NCI-H69 (cell line): Measurements from ENCODE around the gene TMED6.
A peak's percentile ranks its signal among the peaks of the same experiment; 100 is the strongest.

Source experiments
- DNase-seq: peaks from one replicate; lab custom pipeline; 2025; lab: John Stamatoyannopoulos, UW

Gene TMED6

DNA sequence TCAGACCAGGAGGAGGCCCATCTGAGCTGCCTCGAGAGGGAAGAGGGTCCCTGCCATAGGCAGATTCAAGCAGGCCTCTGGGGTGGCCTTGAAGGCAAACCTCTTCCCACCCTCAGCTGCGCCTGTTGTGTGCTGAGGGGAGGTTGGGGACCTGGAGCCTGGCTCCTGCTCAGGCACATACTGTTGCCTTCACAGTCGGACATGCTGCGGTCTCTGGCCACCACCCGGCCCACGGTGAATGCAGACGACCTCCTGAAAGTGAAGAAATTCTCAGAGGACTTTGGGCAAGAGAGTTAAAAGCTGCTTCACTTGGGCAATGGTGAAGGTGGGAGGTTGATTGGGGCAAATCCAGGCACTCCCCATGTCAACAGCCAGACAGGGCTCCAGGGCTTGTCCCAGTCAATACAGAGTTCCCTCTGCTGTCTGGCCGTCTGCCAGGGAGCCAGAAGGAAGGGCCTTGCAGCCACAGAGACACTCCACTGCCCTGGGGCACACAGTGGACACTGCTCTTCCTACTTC lies 27.5 kb downstream of the TMED6 start:
- DNase-seq, result peak; percentile 46

DNA sequence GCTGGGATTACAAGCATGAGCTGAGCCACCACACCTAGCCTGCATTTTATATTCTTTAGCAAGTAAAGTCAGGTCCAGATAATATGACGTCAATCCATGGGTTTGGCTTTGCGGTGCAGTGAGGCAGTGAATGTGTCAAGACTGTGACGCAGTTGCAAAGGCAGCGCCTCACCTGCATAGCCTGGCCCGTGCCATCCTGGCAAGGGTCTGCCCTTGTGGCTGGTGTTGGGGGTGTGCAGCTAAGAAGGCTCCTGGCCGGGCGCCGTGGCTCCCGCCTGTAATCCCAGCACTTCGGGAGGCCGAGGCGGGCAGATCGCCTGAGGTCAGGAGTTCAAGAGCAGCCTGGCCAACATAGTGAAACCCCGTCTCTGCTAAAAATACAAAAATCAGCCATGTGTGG lies 28.2 kb downstream of the TMED6 start:
- no peak for DNase-seq

DNA sequence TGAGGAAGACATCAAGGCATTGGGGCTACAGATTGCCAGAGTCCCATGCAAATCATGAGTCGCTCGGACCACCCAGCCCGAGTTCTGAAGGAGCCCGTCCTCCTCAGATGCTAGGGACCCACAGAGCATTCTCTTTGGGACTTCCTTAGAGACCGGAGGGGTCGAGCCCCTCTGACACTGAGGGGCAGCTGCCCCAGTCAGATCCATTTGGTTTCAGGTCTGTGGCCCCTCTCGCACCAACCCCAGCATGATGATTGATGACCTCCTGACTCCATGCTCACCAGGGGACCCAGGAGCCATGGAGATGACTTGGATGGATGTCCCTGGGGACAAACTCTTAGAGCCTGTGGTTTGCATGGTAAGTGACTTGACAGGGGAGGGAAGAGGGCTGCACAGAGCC lies 29.2 kb downstream of the TMED6 start:
- no peak for DNase-seq

DNA sequence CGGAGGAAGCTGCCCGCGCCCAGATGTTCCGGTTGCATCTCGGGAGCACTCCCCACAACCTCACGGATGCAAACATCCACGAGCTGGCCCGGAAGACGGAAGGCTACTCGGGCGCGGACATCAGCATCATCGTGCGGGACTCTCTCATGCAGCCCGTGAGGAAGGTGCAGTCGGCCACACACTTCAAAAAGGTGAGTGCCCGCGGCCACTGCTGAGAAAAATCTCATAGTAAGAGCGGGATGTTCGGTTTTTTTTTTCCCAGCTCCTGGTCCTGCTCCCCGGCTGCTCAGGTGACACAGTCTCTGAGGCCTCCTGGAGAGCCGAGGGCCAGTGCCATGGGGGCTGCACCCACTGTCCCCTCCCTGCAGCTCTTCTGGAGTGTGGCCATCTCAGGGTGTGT lies 30.5 kb downstream of the TMED6 start:
- DNase-seq, result no peak

DNA sequence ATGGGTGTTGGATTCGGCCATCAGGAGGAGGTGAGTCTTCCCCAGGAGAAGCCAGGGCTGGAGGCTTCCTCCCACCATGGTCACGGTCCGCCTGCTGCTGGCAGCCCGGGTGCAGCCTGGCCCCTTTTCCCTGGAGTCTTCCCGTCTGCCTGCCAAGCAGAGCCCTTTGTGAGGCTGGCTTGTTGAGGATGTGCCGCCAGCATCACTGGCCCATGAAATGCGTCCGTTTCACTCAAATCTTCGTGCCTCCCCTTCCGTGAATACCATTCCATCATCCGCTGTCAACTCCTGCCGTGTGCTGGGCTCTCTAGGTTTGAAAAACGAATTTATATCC lies 30.9 kb downstream of the TMED6 start:
- no peak for DNase-seq

GRCh38 chr16:69319826-69320739 lies 31.5 kb downstream of the TMED6 start:
- no peak for DNase-seq

DNA sequence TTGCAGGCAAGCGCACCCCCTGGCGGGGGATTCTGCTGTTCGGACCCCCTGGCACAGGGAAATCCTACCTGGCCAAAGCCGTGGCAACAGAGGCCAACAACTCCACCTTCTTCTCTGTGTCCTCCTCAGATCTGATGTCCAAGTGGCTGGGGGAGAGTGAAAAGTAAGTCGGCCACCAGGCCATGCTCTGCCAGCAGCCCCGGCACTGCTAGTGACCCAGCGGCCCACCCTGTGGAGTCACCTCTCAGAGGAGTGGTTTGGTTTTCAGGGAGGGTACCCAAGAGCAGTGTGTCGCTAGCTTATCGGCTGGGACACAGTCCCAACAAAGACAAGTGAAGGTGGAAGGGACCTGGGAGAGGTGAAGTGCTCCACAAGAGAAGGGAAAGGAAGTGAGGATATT lies 32.2 kb downstream of the TMED6 start:
- no peak for DNase-seq

DNA sequence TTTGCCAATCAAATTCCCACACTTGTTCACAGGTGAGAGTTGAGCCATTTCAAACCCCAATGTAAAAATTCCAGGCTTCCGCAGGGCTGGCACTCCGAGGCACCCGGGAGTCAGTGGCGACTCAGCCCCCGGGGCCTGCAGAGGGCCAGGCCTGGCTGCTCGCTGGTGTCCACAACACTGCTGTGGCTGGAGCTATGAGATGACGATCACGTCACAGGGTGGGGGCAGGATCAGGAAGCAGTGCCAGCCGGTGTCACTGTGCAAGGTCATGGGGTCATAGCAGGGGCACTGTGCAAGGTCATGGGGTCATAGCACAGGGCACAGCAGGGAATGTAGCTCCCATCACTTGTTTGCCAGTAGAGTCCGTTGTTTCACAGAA lies 32.7 kb downstream of the TMED6 start:
- DNase-seq, result no peak

GRCh38 chr16:69318177-69318910 lies 33.2 kb downstream of the TMED6 start:
- DNase-seq, result no peak

GRCh38 chr16:69316595-69317034 lies 35.0 kb downstream of the TMED6 start:
- no peak for DNase-seq

- no peak for DNase-seq
Measured at GRCh38 chr16:69315486-69316311, 35.9 kb downstream of the TMED6 start.

DNA sequence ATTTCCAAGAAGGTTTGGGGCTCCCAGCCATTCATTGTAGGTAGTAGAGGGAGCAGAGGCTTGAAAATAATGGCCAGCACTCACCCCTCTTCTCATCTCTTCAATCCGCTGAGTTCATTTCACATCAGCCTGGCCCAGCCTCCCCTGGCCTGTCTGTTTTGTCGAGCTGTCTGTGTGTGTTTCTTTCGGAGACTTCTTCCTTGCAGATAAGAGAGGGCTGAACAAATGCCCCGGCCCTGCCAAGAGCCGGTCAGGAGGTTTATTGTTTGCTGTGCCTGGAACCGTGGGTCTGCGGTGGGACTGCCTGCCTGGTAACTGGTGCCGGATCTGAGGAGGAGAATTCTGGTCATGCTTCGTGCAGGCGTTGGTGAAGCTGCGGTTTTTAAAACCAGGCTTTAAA lies 37.1 kb downstream of the TMED6 start:
- no peak for DNase-seq

DNA sequence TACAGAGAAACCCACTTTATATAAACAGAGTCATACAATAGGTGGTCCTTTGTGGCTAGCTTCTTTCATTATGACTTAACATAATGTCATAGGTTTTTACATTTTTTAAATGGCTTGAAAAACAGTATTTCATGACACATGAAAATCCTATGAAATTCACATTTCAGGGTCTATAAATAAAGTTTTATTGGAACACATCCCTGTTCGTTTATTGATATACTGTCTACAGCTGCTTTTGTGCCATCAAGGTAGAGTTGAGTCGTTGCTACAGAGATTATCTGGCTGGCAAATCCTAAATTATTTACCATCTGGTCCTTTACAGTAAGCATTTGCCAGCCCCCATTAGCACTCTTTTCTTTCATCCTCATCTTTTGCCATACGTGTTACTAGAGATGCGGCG lies 38.1 kb downstream of the TMED6 start:
- no peak for DNase-seq

- peak; percentile 34 for DNase-seq
Measured at GRCh38 chr16:69311533-69312387, 39.8 kb downstream of the TMED6 start.

DNA sequence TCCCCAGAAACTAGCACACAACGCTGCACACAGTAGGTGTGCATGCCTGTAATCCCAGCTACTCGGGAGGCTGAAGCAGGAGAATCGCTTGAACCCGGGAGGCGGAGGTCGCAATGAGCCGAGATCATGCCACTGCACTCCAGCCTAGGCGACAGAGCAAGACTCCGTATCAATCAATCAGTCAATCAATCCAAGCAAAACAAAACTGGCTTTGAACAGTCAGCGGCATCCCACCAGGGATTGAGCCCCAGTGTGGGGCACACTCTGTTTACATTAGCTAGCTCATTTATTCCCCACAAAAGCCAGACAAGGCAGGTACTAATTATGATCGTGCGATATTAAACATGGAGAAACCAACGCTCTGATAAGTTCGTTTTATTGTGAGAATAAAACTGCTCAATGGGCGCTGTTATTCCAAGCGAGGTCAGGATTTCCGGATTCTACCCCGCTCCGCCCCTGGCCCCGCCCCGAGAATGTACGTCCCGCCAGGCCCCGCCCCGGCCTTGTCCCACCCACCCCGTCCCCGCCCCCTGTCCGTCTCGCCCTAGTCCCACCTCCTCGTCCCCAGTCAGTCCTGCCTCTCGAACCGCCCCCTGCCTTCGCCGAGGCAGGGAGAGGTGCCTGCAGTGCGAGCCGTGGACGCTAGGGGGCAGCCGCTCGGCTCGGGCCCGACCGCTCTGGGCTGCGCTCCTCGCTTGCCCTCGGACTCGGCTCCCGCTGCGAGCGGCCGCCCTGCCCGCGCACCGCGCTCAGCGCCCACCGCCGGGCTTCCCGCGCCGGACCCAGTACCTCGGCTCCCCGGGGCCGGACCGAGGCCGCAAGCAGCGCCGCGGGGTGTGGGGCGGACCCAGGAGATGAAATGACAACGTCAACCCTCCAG lies 40.7 kb downstream of the TMED6 start, which contains the start of gene VPS4A:
VPS4A (plus strand) TSS at position 698 of the 880 bp plus-strand sequence; CDS start at position 860, 162 bp downstream.
- peak; percentile 93 for DNase-seq

DNA sequence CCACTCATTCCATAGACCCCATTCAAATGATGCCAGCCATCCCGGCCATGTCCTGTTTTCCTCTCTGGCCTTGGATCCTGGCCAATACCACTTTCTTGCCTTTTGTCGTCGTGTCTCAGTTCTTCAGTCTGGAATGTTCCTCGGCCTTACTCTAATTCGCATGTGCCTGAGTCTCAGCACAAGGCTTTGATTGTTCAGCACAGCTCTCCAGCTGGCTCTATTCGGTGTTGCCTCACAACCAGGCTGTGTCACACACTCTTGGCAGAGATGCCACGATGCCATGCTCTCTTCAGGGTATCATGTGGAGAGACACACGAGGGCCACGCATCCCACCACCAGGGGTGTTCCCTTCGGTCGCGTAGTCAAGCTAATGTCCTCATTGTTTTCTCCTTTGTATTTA lies 42.3 kb downstream of the TMED6 start:
- DNase-seq, result no peak

DNA sequence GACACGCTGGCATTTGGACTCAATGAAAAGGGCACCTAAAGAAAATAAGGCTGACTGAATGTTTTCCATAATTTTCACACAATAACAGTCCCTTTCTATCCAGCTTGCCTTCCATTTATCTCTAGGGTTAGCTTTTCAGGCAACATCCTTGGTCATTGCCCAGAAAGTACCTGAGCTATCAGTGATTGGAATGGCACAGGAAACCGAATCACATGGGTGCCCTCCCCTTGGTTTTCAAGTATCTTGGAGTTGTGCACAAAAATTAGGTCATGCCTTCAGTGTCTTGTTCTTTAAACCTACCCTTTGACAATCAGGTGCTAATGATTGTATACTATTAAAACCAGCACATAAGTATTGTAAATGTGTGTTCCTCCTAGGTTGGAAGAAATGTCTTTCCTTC lies 43.7 kb downstream of the TMED6 start:
- DNase-seq, result no peak

DNA sequence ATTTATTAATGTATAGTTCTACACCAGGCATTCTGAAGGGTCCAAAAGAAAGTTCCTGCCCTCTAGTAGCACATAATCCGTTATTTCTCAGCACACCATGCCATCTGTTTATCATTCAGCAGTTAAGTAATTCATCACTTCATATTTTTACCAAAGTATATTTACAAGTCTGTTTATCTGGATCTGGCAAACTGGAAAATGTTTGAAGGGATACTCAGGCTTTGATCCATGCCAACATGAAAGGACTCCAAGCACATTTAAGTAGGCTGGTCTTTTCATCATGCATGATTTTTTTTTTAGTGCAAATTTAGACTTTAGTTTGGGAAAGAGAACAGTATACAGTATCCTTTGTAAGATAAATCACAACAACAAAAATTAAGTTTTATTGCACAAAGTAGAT lies 44.5 kb downstream of the TMED6 start:
- DNase-seq, result no peak

- no peak for DNase-seq
Measured at GRCh38 chr16:69306031-69306430, 45.6 kb downstream of the TMED6 start.

DNA sequence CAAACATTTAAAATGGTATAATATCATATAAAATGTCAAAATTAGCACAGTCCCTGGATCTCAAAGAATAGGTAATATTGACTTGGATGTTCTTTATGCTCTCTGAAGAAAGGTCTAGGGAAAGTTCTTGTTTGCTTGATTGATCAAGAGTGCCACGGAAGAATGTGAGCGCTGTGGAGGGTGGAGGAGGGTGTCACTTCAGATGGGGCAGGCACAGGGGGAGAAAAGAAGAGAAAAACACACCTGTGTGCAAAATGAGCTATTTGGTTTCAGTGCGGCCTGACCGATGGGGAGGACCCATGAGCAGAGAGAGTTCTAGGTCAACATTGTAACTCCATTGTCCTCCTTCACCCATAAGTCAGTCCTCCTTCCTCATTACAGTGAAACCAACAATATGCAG lies 49.3 kb downstream of the TMED6 start:
- no peak for DNase-seq
